ENCODE measurements around the gene FOXN1. TPM values are rescaled to one million over a fixed set of nuclear protein-coding genes. Genes with fewer than 3 reads are reported as not detected.

Gene FOXN1
- total and polyA plus RNA-seq, 2 of the 4 experiments (the other 2 are of a cell fraction) = not detected

GRCh38 chr17:28526381-28526780 is 20.2 kb downstream of the FOXN1 start (continued):
- TF ChIP-seq CTCF (conservative IDR thresholded peaks at IDR 0.05; ENCODE audit: low read depth, low read length) = no peak
- no peak for TF ChIP-seq CHD1 (IDR thresholded peaks at IDR 0.05; ENCODE audit: low read depth, low read length)
- TF ChIP-seq SMC3 (IDR thresholded peaks at IDR 0.05; ENCODE audit: low read depth, low read length) = no peak

DNA sequence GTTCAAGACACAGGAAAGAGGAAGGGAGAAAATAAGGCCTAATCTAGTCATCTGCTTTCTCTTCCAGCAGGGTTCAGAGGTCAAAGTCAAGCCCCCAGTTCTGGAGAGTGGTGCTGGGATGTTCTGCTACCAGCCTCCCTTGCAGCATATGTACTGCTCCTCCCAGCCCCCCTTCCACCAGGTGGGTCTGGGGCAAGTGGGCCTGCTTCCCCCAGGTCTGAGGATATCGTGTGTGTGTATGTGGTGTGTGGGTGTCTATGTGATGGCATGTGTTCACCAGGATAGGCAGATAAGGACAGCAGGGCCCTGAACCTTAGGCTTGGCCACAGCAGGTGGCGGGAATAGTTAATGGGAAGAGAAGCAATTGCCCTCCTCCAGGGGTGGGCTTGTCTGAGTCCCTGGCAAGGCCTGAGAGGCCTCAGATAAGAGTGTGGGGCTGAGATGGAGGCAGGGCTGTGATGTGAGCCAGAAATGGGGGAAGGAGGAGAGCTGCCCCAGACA is 21.1 kb downstream of the FOXN1 start:
- Histone ChIP-seq H2BK15ac (ENCODE audit: low read depth, low read length) (no peak overlapping the region), H3K9me3 (ENCODE audit: control insufficient read depth, insufficient read depth, low read length) (no peaks in the 10 kb centered on the region), H4K91ac (ENCODE audit: insufficient read depth, low read depth, low read length) (no peak overlapping the region), H4K8ac (ENCODE audit: low read depth in 2 of 2, low read length in 2 of 2) (no peak overlapping the region), H4K5ac (ENCODE audit: low read depth, low read length) (no peak overlapping the region), H2AK5ac (ENCODE audit: low read depth, low read length) (no peak overlapping the region), H2AFZ (replicated peaks; ENCODE audit: low read length, poor library complexity) (no peak overlapping the region), H3K56ac (ENCODE audit: extremely low read depth, insufficient read depth, low read length) (no peak overlapping the region), H2BK120ac (ENCODE audit: low read depth, low read length) (no peak overlapping the region), H3K27ac (ENCODE audit: insufficient read depth, low read length) (no peak overlapping the region), H3K9me1 (ENCODE audit: insufficient read depth, low read length) (peaks cover 6% of the 10 kb centered on the region), H3K14ac (replicated peaks; ENCODE audit: low read depth, low read length) (no peak overlapping the region), H2BK20ac (ENCODE audit: low read depth, low read length) (no peak overlapping the region), H3K4me1 (ENCODE audit: control insufficient read depth, insufficient read depth, low read length) (peaks cover 16% of the 10 kb centered on the region), H2AK9ac (replicated peaks; ENCODE audit: low read depth, low read length, poor library complexity) (no peak overlapping the region), H3K18ac (ENCODE audit: low read depth, low read length) (no peak overlapping the region), H3K9ac (ENCODE audit: low read depth, low read length) (no peak overlapping the region), H4K20me1 (ENCODE audit: insufficient read depth, low read length) (no peaks in the 10 kb centered on the region), H3K79me1 (ENCODE audit: low read depth in 1 of 2, low read length in 2 of 2) (no peaks in the 10 kb centered on the region), H2BK5ac (ENCODE audit: low read depth, low read length, poor library complexity, severe bottlenecking) (no peak overlapping the region), H3K4me3 (ENCODE audit: insufficient read depth, low read depth, low read length) (no peak overlapping the region), H3K27me3 (ENCODE audit: control insufficient read depth, insufficient read depth, low read length) (peaks cover 14% of the 10 kb centered on the region), H3K36me3 (ENCODE audit: control insufficient read depth, insufficient read depth, low read length) (no peaks in the 10 kb centered on the region), H3K23ac (ENCODE audit: low read depth, low read length) (no peak overlapping the region), H3K4me2 (ENCODE audit: low read depth, low read length) (no peak overlapping the region), H3K4ac (ENCODE audit: low read depth, low read length) (no peak overlapping the region)
- dilution Hi-C loops (cut with HindIII; ENCODE audit: low sequenced_read_pairs, unreplicated experiment) = no loop called here
- BruUV-seq (replicated peaks) = no TSS peak
- ATAC-seq (ENCODE audit: low read depth) = no peak
- no CpG with 5 or more reads among the region's 2 CpGs for WGBS, 2 experiments (ENCODE audit: extremely low coverage in 2 of 2, insufficient read length in 1 of 2)
- no peak for DNase-seq
- intact Hi-C loops (cut with micrococcal nuclease) = no loop called here
- POLR2A ChIA-PET (ENCODE audit: unreplicated experiment) = no interaction called here
- CTCF ChIA-PET = no interaction called here
- in situ Hi-C loops (cut with MboI; ENCODE audit: low sequenced_read_pairs) = no loop called here
- no peak for TF ChIP-seq NFE2L2 (IDR thresholded peaks at IDR 0.05; ENCODE audit: low read depth, low read length)
- no peak for TF ChIP-seq RFX5 (IDR thresholded peaks at IDR 0.05; ENCODE audit: low read depth, low read length)
- TF ChIP-seq RAD21 (IDR thresholded peaks at IDR 0.05; ENCODE audit: low read length) = no peak
- no peak for TF ChIP-seq SMC3 (IDR thresholded peaks at IDR 0.05; ENCODE audit: low read depth, low read length)
- TF ChIP-seq CTCF (conservative IDR thresholded peaks at IDR 0.05; ENCODE audit: low read depth, low read length) = no peak
- TF ChIP-seq MXI1 (IDR thresholded peaks at IDR 0.05; ENCODE audit: borderline replicate concordance, low read depth, low read length) = no peak
- TF ChIP-seq MAFK (IDR thresholded peaks at IDR 0.05; ENCODE audit: low read depth, low read length) = no peak
- TF ChIP-seq RCOR1 (IDR thresholded peaks at IDR 0.05; ENCODE audit: insufficient replicate concordance, low read length) = no peak
- no peak for TF ChIP-seq POLR2A (IDR thresholded peaks at IDR 0.05; ENCODE audit: low read depth, low read length)
- TF ChIP-seq MAZ (IDR thresholded peaks at IDR 0.05; ENCODE audit: borderline replicate concordance, low read depth, low read length) = no peak
- TF ChIP-seq USF2 (IDR thresholded peaks at IDR 0.05; ENCODE audit: low read depth, low read length) = no peak
